ENCODE data around the gene TNFSF10. TPM values are rescaled to one million over a fixed set of nuclear protein-coding genes. Genes with fewer than 3 reads are reported as not detected.

Gene TNFSF10
- total and polyA plus RNA-seq, 9 of the 15 experiments (the other 6 are each of a cell fraction or from before 2014, with no cell fraction given): 0.07 to 1.3 (median 0.27) TPM; not detected in 1

DNA sequence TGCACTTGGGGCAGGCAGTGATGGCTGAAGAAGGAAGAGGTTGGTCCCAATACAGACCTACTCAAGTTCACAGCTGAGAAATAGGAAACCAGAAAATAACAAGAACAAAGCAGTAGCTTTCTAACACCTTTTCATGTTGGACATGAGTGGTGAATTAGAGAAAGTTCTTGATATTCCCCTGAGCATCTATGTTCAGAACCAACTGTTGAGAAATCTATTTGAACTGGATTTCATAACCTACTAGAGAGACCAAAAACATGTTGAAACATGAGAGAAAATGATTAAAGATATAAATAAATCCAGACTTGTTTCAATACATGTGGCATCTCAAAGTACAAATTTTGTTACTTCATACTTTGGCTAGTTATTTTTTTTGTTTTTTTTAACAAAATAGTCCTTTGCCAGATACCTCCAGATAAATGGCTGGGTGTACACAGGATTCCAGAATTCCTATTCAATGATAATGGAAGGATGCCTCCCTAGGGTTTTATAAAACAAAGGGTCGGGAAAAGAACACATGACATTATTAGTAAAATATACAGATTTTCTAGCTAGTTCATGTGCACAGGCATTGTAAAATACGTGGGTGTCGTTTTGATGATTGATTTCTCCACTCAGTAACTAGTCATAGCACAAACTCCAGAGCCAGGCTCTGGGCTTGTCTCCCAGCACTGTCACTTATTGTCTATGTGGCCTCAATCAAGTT is 34.4 kb upstream of the TNFSF10 start (continued):
- TF ChIP-seq ZBTB11 (CRISPR knock-in tag; IDR thresholded peaks at IDR 0.05): no peak
- TF ChIP-seq ZNF124 (CRISPR knock-in tag; IDR thresholded peaks at IDR 0.05): no peak
- no peak for TF ChIP-seq PHTF2 (CRISPR knock-in tag; IDR thresholded peaks at IDR 0.05)
- no peak for TF ChIP-seq ZNF583 (CRISPR knock-in tag; IDR thresholded peaks at IDR 0.05)
- no peak for TF ChIP-seq MTA1 (IDR thresholded peaks at IDR 0.05; ENCODE audit: borderline replicate concordance)
- TF ChIP-seq ZNF274 (IDR thresholded peaks at IDR 0.05; ENCODE audit: borderline replicate concordance, low read depth, low read length): no peak

All from K562 (cell line).